Measurements from ENCODE around the gene EIF4A3.

- TF ChIP-seq CTCF (IDR thresholded peaks at IDR 0.05; ENCODE audit: insufficient read depth, low read depth, low read length) (no peak), EZH2 (IDR thresholded peaks at IDR 0.05; ENCODE audit: insufficient read depth, low read length) (no peak)
These were observed 54.0 kb downstream of the EIF4A3 start for GRCh38 chr17:80092959-80093358.
